AG09309 (cell line): ENCODE measurements around the gene MTRF1L.
"Not testable (repeated sequence)": the region's sequence is repeated elsewhere in the genome, so short reads cannot be mapped to it uniquely, and the experiment has no call there.

Source experiments
- DNase-seq: peaks from one replicate; pipeline ENCODE4 v3.0.0-alpha.2; 2010; ENCODE audit warnings: low read depth
- H3K4me3 ChIP-seq: 2 replicates; pipeline ENCODE4 v1.5.1; 2011; ENCODE audit warnings: mild to moderate bottlenecking, low read depth, low read length, moderate library complexity; ENCODE audit not compliant: control insufficient read depth
- TF ChIP-seq, protein P1 (sequence below): IDR thresholded peaks from 2 replicates; pipeline ENCODE4 v1.5.1; 2011; ENCODE audit warnings: mild to moderate bottlenecking, low read depth, low read length, inconsistent platforms; ENCODE audit not compliant: insufficient read depth, control insufficient read depth; ENCODE audit errors: missing control alignments

MTRF1L gene

DNA sequence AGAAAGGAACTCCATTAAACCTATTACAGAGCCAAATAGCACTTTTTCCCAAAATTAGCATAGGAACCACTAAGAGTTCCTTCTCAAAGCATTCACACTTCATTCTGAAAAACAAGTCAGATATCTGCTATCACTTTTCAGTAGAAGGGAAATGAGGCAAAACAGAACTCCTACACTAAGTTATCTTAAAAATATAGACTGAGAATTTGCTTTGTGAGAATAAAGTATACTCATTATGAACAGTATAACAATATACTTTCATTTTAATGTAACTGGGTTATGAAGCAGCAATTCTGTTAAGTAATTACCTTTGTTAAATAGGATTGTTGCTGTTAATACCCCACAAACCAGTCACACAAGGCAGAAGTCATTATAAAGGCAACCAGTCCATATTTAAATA, 8.7 kb downstream of the MTRF1L start:
- TF ChIP-seq, protein P1, sequence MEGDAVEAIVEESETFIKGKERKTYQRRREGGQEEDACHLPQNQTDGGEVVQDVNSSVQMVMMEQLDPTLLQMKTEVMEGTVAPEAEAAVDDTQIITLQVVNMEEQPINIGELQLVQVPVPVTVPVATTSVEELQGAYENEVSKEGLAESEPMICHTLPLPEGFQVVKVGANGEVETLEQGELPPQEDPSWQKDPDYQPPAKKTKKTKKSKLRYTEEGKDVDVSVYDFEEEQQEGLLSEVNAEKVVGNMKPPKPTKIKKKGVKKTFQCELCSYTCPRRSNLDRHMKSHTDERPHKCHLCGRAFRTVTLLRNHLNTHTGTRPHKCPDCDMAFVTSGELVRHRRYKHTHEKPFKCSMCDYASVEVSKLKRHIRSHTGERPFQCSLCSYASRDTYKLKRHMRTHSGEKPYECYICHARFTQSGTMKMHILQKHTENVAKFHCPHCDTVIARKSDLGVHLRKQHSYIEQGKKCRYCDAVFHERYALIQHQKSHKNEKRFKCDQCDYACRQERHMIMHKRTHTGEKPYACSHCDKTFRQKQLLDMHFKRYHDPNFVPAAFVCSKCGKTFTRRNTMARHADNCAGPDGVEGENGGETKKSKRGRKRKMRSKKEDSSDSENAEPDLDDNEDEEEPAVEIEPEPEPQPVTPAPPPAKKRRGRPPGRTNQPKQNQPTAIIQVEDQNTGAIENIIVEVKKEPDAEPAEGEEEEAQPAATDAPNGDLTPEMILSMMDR: no peak

DNA sequence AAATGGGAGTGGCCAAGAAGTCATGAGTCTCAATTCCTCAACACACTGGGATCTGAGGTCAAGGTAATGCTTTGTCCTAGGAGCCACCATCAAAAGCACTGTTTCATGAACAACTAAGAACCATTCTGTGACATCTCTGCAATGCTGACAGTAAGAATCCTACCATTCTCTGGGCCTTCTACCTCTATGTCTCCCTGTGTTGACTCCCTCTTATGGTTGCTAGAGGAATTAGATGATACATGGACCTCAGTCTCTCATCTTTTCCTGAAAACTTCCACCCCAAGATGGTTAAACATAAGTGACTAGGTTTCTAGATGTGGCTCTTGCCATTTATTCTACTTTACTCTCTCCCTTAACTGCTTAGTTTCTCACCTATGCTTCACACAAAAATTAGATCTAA, 9.1 kb downstream of the MTRF1L start:
- H3K4me3 ChIP-seq: no peak overlapping the region
- TF ChIP-seq, protein P1: no peak
- DNase-seq: no peak

More for the DNA sequence above, 8.7 kb downstream of the MTRF1L start:
- H3K4me3 ChIP-seq: no peak overlapping the region
- DNase-seq: no peak

DNA sequence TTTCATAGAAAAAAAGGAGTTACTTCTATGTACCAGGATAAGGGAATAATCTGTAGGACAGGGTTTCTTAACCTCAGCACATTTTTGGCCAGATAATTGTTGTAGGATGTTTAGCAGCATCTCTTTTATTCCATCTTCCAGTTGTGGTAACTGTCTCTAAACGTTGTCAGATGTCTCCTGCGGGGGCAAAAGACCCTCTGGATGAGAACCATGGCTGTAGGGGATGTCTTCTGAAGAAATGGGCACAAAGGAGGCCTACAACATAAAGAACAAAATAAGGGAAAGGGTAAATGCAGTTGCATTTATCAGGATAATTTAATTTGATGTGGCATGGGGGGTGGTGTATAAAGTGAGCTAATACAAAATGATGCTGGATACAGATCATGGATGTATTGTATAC, 15.5 kb downstream of the MTRF1L start:
- no peak overlapping the region for H3K4me3 ChIP-seq
- no peak for DNase-seq
- TF ChIP-seq, protein P1: no peak

DNA sequence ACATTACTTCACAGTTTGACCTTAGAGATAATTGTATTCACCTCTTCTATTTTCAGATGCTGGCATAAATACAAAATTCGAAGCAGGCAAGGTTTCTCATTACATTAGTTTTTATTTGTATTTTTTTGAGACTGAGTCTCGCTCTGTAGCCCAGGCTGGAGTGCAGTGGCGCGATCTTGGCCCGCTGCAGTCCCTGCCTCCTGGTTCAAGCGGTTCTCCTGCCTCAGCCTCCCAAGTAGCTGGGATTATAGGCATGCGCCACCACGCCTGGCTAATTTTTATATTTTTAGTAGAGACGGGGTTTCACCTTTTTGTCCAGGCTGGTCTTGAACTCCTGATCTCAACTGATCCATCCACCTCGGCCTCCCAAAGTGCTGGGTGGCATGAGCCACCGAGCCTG, 17.2 kb downstream of the MTRF1L start:
- DNase-seq, H3K4me3 ChIP-seq: not testable (repeated sequence)

DNA sequence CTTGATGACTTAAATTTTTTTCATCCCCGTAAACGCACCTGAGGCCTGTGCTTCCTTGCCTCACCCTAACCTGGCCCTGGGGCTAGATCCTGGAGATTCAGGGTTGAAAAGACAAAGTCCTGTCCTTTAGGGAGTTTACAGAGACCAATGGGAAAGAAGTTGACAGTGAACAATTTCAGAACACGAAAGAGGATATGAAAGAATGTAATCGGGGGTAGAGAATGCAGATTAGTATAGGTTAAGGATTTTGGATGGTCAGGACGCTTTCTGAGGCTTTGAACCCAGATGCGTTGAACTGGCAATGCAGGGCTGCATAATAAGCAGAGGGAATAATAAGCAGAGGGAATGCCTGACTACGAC, 18.0 kb downstream of the MTRF1L start:
- H3K4me3 ChIP-seq: peak overlapping the region; percentile 75
- TF ChIP-seq, protein P1: no peak
- DNase-seq: no peak

DNA sequence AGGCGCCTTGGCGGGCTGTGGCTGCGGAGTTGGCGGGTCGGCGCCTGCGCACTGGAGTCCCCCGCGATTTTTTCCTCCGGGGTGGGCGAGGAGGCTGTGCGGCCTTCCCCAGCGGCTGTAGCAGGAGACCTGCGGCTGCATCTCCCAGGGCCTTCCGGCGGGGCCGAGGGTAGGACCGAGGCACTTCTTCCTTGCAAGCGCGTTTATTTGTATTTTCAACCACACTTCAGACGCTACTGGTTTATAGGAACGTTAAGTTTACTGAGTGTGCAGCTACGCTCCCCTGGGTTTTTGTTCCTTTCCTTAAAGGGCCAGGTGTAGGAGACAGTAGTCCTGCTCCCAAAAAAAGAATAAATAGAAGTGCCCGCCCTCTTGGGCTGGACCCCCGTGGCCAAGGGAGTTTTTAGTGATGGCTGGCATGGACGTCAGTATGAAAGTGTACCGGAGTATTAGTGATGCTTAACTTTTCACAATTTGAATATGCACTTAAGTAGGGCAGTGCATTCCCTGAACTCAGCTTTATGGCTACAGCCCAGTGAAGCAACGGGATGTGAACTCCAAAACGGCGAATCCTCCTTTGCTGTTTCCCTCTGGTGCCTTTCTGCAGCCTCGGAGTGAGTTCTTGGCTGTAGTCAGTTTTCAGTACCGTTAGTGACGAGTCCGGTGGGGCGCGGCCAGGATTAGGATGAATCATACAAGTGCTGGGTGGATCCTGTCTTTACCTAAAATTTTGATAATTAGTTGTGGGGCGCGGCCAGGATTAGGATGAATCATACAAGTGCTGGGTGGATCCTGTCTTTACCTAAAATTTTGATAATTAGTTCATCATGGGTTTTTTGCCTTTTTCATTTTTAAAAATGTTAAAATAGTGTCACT, 18.6 kb downstream of the MTRF1L start:
- TF ChIP-seq, protein P1: no peak
- DNase-seq: peak; percentile 23
- peak overlapping the region; percentile 75 for H3K4me3 ChIP-seq

DNA sequence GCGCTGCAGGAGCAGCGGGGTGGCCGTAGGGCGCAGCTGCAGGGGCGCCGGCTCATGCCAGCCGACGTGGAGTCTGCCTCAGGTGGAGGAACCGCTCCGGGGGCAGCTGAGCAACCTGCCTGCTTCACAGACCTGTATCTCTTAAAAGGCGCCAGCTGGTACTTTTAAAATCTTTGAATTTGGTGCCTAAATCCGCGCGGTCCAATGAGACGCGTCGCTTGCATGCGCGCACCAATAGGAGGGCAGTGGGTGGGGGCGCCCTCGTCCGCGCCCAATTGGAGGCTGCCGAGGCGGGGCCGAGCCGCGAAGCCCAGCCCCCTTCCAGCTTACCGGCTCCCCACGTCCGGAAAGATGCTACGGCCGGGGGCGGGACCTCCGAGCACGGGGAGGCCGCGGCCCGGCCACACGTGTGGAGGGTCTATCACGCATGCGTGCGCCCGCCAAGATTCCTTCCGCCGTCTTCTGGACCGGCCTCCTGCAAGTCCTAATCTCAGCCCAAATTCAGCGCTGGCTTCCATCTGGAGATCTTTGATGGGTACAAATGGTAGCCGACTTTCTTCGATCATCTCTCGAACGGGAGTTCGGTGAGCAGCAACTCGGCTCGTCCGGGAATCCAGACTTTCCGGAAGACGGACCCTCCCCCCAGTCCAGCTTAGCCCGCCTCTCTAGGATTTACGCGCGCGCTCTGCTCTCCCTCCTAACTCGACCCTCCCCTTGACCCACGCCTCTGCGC, 19.4 kb downstream of the MTRF1L start, which contains the start of gene FBXO5:
Gene FBXO5 (minus strand): TSS at position 138 of the 733 bp plus-strand sequence. CDS start 82 bp downstream, at position 56.
- TF ChIP-seq, protein P1: no peak
- peak; percentile 86 for DNase-seq
- H3K4me3 ChIP-seq: peak within 1 kb of the TSS; percentile 75
